ENCODE results near the gene MTCH2. TPM values are rescaled to one million over a fixed set of nuclear protein-coding genes. Genes with fewer than 3 reads are reported as not detected.
A peak's percentile ranks its signal among the peaks of the same experiment; 100 is the strongest.
"Not testable (repeated sequence)": the region's sequence is repeated elsewhere in the genome, so short reads cannot be mapped to it uniquely, and the experiment has no call there.

The MTCH2 gene
- total RNA-seq, 2 experiments from 2014 or later: 94.8 to 138 TPM

- H3K9me3 Mint-ChIP-seq (ENCODE audit: low read depth); H3K4me3 Mint-ChIP-seq; DNase-seq; intact Hi-C loops (cut with DNase I, micrococcal nuclease); H3K27ac Mint-ChIP-seq; ATAC-seq; POLR2A ChIA-PET; H3K27me3 Mint-ChIP-seq: not testable (repeated sequence)
- peaks cover 49% of the 10 kb centered on the region for H3K36me3 Mint-ChIP-seq (ENCODE audit: low read depth)
- H3K4me1 Mint-ChIP-seq: peaks cover 11% of the 10 kb centered on the region
- CTCF ChIA-PET: interaction anchor here (0.5 to 1.0 kb wide), 2 partner anchors 14 to 20 kb away, joined by 3 read pairs; no protein-coding TSS in a partner anchor
Measured at GRCh38 chr11:47636331-47636730, 6.0 kb downstream of the MTCH2 start.

GRCh38 chr11:47631473-47631872, 10.9 kb downstream of the MTCH2 start:
- Mint-ChIP-seq H3K9me3 (ENCODE audit: low read depth) (no peaks in the 10 kb centered on the region), H3K4me1 (no peaks in the 10 kb centered on the region), H3K27ac (no peak overlapping the region), H3K4me3 (no peak overlapping the region), H3K36me3 (ENCODE audit: low read depth) (peaks cover 52% of the 10 kb centered on the region), H3K27me3 (no peaks in the 10 kb centered on the region)
- intact Hi-C loops (cut with DNase I, micrococcal nuclease): no loop called here
- POLR2A ChIA-PET: no interaction called here
- ATAC-seq: no peak
- DNase-seq: no peak
- CTCF ChIA-PET: no interaction called here

GRCh38 chr11:47628026-47628425, 14.3 kb downstream of the MTCH2 start:
- CTCF ChIA-PET: no interaction called here
- DNase-seq (no peak), ATAC-seq (no peak)
- Mint-ChIP-seq H3K4me3 (no peak overlapping the region), H3K36me3 (ENCODE audit: low read depth) (peaks cover 41% of the 10 kb centered on the region), H3K27ac (no peak overlapping the region), H3K27me3 (no peaks in the 10 kb centered on the region), H3K9me3 (ENCODE audit: low read depth) (no peaks in the 10 kb centered on the region), H3K4me1 (no peaks in the 10 kb centered on the region)
- intact Hi-C loops (cut with DNase I, micrococcal nuclease): loop anchor here in 1 of 2 experiments (10.0 kb wide), 1 partner anchor 853 kb away; no protein-coding TSS in a partner anchor
- POLR2A ChIA-PET: no interaction called here

GRCh38 chr11:47626234-47626633, 16.1 kb downstream of the MTCH2 start:
- Mint-ChIP-seq H3K27me3 (no peaks in the 10 kb centered on the region), H3K4me3 (no peak overlapping the region), H3K9me3 (ENCODE audit: low read depth) (no peaks in the 10 kb centered on the region), H3K4me1 (no peaks in the 10 kb centered on the region), H3K27ac (no peak overlapping the region), H3K36me3 (ENCODE audit: low read depth) (peaks cover 35% of the 10 kb centered on the region)
- no peak for ATAC-seq
- ChIA-PET CTCF (no interaction called here), POLR2A (no interaction called here)
- no peak for DNase-seq
- intact Hi-C loops (cut with DNase I, micrococcal nuclease): loop anchor here in 1 of 2 experiments (10.0 kb wide), 1 partner anchor 851 kb away; no protein-coding TSS in a partner anchor

- ATAC-seq (no peak), DNase-seq (no peak)
- ChIA-PET POLR2A (interaction anchor here (0.6 kb wide), 1 partner anchor 53 kb away, joined by 7 read pairs; no protein-coding TSS in a partner anchor), CTCF (interaction anchor here (1.0 to 1.1 kb wide), 2 partner anchors 14 to 247 kb away, joined by 3 read pairs; no protein-coding TSS in a partner anchor)
- Mint-ChIP-seq H3K4me1 (no peaks in the 10 kb centered on the region), H3K27me3 (no peaks in the 10 kb centered on the region), H3K27ac (no peak overlapping the region), H3K9me3 (ENCODE audit: low read depth) (no peaks in the 10 kb centered on the region), H3K36me3 (ENCODE audit: low read depth) (peaks cover 22% of the 10 kb centered on the region), H3K4me3 (no peak overlapping the region)
- intact Hi-C loops (cut with DNase I, micrococcal nuclease): loop anchor here in 1 of 2 experiments (10.0 kb wide), 1 partner anchor 846 kb away; no protein-coding TSS in a partner anchor
Measured at GRCh38 chr11:47620836-47621378, 21.5 kb downstream of the MTCH2 start.

- intact Hi-C loops (cut with DNase I, micrococcal nuclease): no loop called here
- ChIA-PET CTCF (interaction anchor here (0.6 to 0.8 kb wide), 3 partner anchors 36 to 153 kb away, joined by 3 read pairs; no protein-coding TSS in a partner anchor), POLR2A (no interaction called here)
- Mint-ChIP-seq H3K4me1 (no peaks in the 10 kb centered on the region), H3K27ac (no peak overlapping the region), H3K9me3 (ENCODE audit: low read depth) (no peaks in the 10 kb centered on the region), H3K4me3 (no peak overlapping the region), H3K27me3 (no peaks in the 10 kb centered on the region), H3K36me3 (ENCODE audit: low read depth) (peaks cover 11% of the 10 kb centered on the region)
- DNase-seq (no peak), ATAC-seq (no peak)
Measured at GRCh38 chr11:47617417-47617809, 24.9 kb downstream of the MTCH2 start.

GRCh38 chr11:47616726-47617416, 25.5 kb downstream of the MTCH2 start:
- H3K9me3 Mint-ChIP-seq (ENCODE audit: low read depth): no peaks in the 10 kb centered on the region
- CTCF ChIA-PET: interaction anchor here (0.6 to 1.3 kb wide), 8 partner anchors 10 to 160 kb away, joined by 3 to 5 read pairs (median 3); no protein-coding TSS in a partner anchor
- no peak overlapping the region for H3K4me3 Mint-ChIP-seq
- H3K27me3 Mint-ChIP-seq: no peaks in the 10 kb centered on the region
- H3K36me3 Mint-ChIP-seq (ENCODE audit: low read depth): peaks cover 11% of the 10 kb centered on the region
- H3K4me1 Mint-ChIP-seq: no peaks in the 10 kb centered on the region
- H3K27ac Mint-ChIP-seq: no peak overlapping the region
- peak; percentile 54 for DNase-seq
- peak; percentile 60 for ATAC-seq
- intact Hi-C loops (cut with DNase I, micrococcal nuclease): no loop called here
- POLR2A ChIA-PET: interaction anchor here (0.6 to 0.7 kb wide), 3 partner anchors 22 to 166 kb away, joined by 3 to 4 read pairs (median 3); no protein-coding TSS in a partner anchor

- ChIA-PET POLR2A (no interaction called here), CTCF (interaction anchor here (1.3 kb wide), 1 partner anchor 37 kb away, joined by 5 read pairs; the partner anchor contains the start of genes KBTBD4 and NDUFS3)
Measured at GRCh38 chr11:47615249-47615648, 27.1 kb downstream of the MTCH2 start.

GRCh38 chr11:47611348-47611794, 31.0 kb downstream of the MTCH2 start:
- DNase-seq (no peak), ATAC-seq (no peak)
- H3K9me3 Mint-ChIP-seq (ENCODE audit: low read depth): no peaks in the 10 kb centered on the region
- no peak overlapping the region for H3K27ac Mint-ChIP-seq
- intact Hi-C loops (cut with DNase I, micrococcal nuclease): no loop called here
- H3K27me3 Mint-ChIP-seq: no peaks in the 10 kb centered on the region
- no peaks in the 10 kb centered on the region for H3K4me1 Mint-ChIP-seq
- H3K4me3 Mint-ChIP-seq: no peak overlapping the region
- no peaks in the 10 kb centered on the region for H3K36me3 Mint-ChIP-seq (ENCODE audit: low read depth)
- ChIA-PET POLR2A (no interaction called here), CTCF (interaction anchor here (0.6 to 0.7 kb wide), 2 partner anchors 74 to 1561 kb away, joined by 3 read pairs; no protein-coding TSS in a partner anchor)

More at GRCh38 chr11:47615249-47615648, 27.1 kb downstream of the MTCH2 start:
- Mint-ChIP-seq H3K4me3 (no peak overlapping the region), H3K27ac (no peak overlapping the region), H3K27me3 (no peaks in the 10 kb centered on the region), H3K9me3 (ENCODE audit: low read depth) (no peaks in the 10 kb centered on the region), H3K36me3 (ENCODE audit: low read depth) (peaks cover 9% of the 10 kb centered on the region), H3K4me1 (no peaks in the 10 kb centered on the region)
- intact Hi-C loops (cut with DNase I, micrococcal nuclease): no loop called here
- ATAC-seq (no peak), DNase-seq (no peak)

GRCh38 chr11:47609675-47610074, 32.7 kb downstream of the MTCH2 start:
- intact Hi-C loops (cut with DNase I, micrococcal nuclease): no loop called here
- POLR2A ChIA-PET: no interaction called here
- CTCF ChIA-PET: interaction anchor here (0.6 kb wide), 1 partner anchor 88 kb away, joined by 3 read pairs; no protein-coding TSS in a partner anchor
- Mint-ChIP-seq H3K4me3 (no peak overlapping the region), H3K27me3 (no peaks in the 10 kb centered on the region), H3K36me3 (ENCODE audit: low read depth) (no peaks in the 10 kb centered on the region), H3K9me3 (ENCODE audit: low read depth) (no peaks in the 10 kb centered on the region), H3K27ac (peak overlapping the region; percentile 69), H3K4me1 (no peaks in the 10 kb centered on the region)
- DNase-seq: no peak
- no peak for ATAC-seq

GRCh38 chr11:47607380-47607779, 35.0 kb downstream of the MTCH2 start:
- ChIA-PET POLR2A (interaction anchor here (0.5 to 0.6 kb wide), 2 partner anchors 25 to 996 kb away, joined by 4 to 10 read pairs; no protein-coding TSS in a partner anchor), CTCF (interaction anchor here (0.6 to 1.3 kb wide), 3 partner anchors 13 to 90 kb away, joined by 3 to 4 read pairs (median 3); no protein-coding TSS in a partner anchor)
- Mint-ChIP-seq H3K4me1 (no peaks in the 10 kb centered on the region), H3K27me3 (no peaks in the 10 kb centered on the region), H3K36me3 (ENCODE audit: low read depth) (no peaks in the 10 kb centered on the region), H3K27ac (no peak overlapping the region), H3K9me3 (ENCODE audit: low read depth) (no peaks in the 10 kb centered on the region), H3K4me3 (no peak overlapping the region)
- ATAC-seq (no peak), DNase-seq (no peak)
- intact Hi-C loops (cut with DNase I, micrococcal nuclease): no loop called here

Data from activated CD4-positive, alpha-beta T cell treated with anti-CD3 and anti-CD28 coated beads for 36 hours (primary cell).